Occipital lobe (tissue), 2 donors: Measurements from ENCODE around the gene LANCL2. TPM values are rescaled to one million over a fixed set of nuclear protein-coding genes. Genes with fewer than 3 reads are reported as not detected.
"Not testable (repeated sequence)": the region's sequence is repeated elsewhere in the genome, so short reads cannot be mapped to it uniquely, and the experiment has no call there.

Source experiments
- DNase-seq: peaks from one replicate; lab custom pipeline; 2025; lab: John Stamatoyannopoulos, UW
- total RNA-seq: library from RNA; depleted of rRNA; stranded (reverse); fragments of >200 nt; gene quantifications from one replicate; pipeline ENCODE4 v1.2.3, GENCODE V29; 2014

The LANCL2 gene
- total RNA-seq, 1 donor from 2014 or later: 40.2 TPM

- DNase-seq: no peak
These were observed 105.1 kb downstream of the LANCL2 start for GRCh38 chr7:55470261-55470660.

DNA sequence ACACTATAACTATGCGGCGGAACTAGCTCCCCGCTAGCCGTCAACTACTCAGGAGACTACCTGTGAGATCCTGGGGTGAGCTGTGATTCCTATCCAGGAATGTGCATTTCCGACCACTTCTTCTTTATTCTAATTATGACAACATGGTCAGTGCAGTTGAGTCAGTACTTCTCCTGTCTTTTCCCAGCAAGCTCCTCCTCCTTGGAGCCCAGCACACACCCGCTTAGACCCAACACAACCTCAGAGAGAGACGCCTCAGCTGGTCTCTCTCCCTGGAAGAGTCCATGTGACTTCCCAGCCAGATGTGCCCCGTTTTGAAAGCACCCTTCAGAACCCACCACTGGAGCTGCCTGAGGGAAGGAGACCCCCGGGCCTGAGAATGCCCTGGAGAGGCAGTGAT lies 106.5 kb downstream of the LANCL2 start:
- not testable (repeated sequence) for DNase-seq

GRCh38 chr7:55472406-55472805 lies 107.3 kb downstream of the LANCL2 start:
- DNase-seq: not testable (repeated sequence)

DNA sequence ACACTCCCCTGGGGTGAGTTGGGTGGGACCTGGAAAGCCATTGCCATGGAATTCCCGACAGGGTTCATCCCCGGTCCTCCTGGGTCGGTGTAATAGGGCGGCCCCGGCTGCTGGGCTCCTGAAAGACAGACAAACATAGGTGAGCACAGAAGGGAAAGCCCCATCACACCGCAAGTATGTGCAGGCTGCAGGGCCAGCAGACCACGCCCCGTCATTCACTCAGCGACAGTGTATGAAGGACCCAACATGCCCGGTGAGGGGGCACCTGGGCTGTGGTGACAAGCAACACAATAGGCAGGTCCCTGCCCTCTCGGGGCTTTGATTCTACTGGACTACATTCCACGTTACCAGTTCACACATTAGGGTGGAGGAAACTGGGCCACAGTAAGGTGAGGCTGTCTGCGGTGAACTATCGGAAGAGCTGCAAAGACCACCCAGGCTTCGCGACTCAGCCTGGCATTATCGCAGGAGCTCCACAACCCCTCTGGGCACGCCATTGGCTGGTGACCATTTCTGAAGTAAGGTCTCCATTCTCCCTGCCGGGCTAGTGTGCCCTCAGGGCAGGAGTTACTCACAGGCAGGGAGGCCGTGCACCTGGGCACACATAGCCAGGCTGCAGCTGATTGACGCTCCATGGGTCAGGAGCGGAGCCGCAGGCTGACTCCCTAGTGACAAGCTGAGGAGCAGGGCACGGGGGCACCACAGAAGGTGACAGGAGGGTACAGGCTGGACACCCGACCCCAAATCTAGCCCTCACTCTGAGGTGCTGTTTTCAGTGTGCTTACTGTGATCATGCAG lies 108.0 kb downstream of the LANCL2 start:
- DNase-seq: no peak

- no peak for DNase-seq
These were observed 108.8 kb downstream of the LANCL2 start for GRCh38 chr7:55473932-55474331.

- DNase-seq: no peak
These were observed 110.1 kb downstream of the LANCL2 start for GRCh38 chr7:55474944-55475854.

DNA sequence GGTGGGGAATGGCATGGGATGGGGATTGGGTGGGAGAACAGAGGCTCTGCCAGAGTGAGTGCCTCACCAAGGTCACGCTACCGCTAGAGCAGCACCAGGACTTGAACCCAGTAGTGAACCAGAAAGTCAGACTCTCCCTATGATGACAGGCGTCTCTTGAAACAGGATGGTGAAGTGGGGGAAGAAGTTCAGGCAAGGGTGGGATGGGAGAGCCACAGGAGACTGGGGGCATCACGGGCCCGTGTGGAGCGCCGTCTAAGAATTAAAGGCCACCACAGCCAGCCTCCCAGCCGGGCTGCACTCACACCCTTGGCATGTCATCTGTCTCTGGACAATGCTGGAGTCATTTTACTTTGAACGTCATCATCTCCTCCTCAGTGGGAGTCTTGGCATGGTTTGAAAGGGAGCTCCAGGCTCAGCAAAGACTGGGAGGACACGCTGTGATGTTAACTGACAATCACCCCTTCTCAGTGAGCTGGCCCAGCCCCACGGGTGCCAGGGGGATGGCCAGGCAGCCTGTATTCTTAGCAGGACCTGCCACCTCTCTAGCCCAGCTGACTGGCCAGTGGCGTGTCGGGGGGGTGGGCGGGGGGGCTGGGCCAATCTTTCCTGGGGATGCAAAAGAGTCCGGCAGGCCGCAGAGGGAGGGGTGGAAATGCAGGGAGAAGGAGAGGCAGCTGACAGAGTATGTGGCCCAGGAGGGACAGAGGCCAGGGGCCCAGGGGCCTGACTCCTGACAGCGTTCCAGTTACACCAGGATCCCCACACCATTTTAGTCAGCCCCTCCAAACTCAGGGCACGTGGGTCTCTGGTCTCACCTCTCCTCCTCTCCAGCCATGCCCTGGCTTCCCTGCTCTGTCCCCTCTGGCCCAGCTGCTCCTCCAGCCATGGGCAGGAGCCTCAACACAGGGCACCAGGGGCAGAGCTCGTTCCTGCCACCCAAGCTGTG lies 111.0 kb downstream of the LANCL2 start:
- no peak for DNase-seq

DNA sequence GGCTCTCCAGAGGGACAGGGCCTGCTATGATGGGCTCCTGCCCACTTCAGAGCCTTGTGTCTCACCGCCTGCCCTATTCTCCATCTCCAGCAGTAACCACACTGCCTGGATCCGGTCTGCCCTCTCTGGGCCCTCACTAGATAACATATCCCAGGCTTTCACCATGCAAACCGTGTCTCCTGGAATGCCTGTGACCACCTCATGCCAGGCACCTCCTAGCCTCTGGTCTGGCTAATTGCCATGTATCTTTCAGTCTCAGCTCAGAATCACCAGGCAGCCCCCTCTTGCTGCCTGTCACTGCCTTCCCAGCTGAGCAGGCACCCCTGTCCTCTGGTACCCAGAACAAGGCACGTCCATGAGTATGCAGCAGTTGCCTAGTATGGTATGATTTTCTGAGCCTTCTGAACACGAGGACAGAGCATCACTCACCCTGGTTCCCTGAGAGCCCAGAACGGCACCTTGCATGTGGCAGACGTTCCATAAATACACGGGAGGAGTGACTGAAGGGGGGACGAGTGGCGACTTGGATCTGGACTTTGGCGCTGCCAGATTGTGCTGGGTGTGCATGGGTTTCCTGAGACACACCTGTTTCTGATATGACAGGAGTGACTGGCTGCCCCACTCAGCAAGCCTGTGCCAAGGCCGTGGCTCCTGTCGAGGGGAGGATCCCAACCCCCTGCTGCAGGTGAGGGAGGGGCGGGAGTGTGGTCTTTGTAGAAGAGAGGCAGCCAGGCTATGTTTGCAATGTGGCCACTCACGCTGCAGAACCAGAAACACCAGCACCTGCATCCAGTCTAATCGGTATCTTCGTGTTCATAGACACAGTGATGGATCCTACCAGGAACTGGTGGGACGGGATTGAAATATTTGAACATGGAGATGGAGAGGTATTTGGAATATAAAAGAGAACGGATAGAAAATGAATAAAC lies 112.0 kb downstream of the LANCL2 start:
- no peak for DNase-seq

DNA sequence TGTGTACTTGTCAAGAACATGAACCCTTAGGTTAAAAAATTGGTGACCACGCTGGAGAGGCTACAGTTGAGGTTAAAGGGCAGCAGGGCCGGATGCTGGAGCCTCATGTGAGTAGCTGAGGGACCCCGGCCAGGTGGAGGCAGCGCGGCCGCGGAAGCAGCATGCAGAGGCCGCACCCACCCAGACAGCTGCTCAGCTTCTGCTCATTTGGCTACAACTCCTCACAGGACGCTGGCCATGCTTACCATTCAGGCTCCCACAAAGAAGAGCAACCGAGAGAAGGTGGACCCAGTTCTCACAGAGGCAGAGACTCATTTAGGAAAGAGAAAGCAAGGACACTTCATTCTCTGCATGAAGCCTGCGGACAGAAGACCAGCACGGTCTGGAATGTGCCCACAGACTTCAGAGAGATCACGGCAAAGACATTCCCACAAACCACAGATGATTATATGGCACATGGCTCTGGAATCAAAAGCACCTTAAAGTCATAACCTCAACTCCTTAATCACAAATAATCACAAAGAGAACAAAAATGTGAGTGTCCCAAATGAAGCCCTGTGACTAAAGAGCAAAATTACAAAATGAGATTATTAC lies 112.7 kb downstream of the LANCL2 start:
- DNase-seq: no peak

DNA sequence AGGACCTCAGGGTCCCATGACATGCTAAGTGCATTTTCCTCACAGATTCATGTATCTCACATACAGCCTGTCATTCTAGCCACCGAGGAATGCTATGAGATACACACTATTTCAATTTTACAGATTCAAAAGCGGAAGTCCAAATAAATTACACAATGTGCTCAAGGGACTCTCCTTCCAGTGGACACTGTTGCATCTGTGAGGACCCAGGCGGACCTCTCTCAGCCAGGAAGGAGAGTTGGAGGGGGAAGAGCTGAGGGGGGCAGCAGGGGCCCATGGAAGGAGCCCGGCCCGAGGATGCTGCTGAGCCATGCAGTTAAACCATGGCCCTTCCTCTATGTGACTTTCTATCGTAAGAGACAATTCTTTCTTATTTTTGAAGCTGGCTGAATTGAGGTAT lies 113.6 kb downstream of the LANCL2 start:
- DNase-seq: no peak

DNA sequence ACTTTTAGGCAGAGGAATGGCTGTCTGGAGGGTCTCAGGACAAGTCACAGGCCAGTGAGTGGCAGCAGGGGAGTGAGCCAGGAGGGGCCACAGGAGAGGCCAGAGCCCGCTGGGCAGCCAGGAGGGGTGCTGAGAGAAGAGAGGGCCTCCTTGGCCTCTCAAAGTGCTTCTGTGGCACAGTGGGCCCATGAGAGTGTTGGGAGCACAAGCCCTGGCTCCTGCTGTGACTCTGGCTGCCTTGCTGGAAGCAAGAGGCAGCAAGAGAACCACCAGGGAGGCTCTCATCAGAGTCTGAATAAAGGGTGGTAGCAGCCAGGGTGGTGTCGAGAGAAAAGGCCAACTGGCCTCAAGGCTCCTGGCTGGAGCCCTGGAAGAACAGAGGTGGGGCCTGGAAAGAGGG lies 116.0 kb downstream of the LANCL2 start:
- no peak for DNase-seq

GRCh38 chr7:55483046-55483445 lies 117.9 kb downstream of the LANCL2 start:
- DNase-seq: no peak

Other genes with a start within 250 kb of the LANCL2 start
- 108 TPM for gene VOPP1, start 207.2 kb downstream of the LANCL2 start, total RNA-seq